Head of caudate nucleus (tissue), 42 donors: ENCODE measurements around the gene UCK2.

Source experiments
- DNase-seq, 42 donors: peaks; one replicate each; pipeline versions ENCODE4 v3.0.0 to v3.0.0-alpha.2; 2020 to 2021; ENCODE audit warnings: mixed read lengths in 7 of 42
- intact Hi-C: fragments of 100-400 bp; cut with DNase I; formaldehyde crosslinking; loops from one replicate; pipeline ENCODE4 v1.15.0; 2022

The UCK2 gene

DNA sequence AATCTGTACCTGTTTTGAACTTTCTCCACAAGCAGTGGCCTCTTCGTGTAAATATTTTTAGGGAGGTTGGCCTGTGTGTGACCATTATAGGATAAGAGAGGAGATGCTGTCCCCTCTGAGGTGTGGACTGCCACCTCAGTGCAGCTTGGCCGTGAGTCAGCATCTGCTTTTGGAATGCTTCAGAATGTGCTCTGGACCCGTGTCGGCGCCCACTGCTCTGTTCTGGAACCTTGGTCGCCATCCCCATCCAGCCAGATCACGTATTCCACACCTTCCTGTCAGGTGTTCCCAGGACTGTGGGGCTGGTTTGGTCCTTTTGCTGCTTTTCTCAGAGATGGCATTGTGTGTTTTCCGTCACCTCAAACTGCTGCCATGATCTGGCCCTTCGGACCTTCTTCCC, 5.5 kb downstream of the UCK2 start:
- intact Hi-C loops = no loop called here

DNA sequence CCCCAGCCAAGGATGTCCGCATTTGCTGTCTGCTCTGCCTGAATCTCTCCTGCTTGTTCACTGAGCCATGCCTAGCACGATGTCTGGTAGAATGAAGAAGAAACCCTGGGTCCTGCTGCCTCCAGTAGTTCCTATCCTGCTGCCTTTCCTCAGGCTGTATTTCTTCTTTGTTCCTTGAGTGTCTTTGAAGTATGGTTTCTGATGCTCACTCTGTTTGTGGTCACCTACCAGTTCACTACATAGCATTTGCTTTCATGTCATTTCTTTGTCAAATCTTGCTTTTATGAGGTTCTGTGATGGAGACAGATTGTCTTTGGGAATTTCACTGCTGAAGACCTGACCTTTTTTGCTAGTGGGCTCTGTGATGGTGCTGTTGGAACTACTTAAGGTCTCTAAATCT, 5.9 kb downstream of the UCK2 start:
- intact Hi-C loops = no loop called here
- DNase-seq = no peak

More for the DNA sequence above, 5.5 kb downstream of the UCK2 start:
- DNase-seq = no peak

DNA sequence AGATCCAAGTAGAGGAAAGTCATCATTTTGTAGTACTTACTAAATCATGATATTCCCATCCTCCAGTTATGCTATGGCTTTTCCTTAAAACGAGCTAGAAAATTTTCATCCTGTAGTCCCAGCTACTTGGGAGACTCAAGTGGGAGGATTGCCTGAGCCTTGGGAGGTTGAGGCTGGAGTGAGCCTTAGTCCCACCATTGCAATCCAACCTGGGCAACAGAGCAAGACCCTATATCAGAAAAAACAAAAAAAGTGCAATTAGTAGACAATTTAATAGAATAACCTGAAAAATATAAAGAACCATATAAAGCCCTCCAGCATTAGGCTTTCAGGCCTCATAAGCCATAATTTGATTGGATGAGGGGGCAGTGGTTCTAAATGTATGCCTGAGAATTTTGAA, 6.8 kb downstream of the UCK2 start:
- intact Hi-C loops = no loop called here
- DNase-seq = no peak

DNA sequence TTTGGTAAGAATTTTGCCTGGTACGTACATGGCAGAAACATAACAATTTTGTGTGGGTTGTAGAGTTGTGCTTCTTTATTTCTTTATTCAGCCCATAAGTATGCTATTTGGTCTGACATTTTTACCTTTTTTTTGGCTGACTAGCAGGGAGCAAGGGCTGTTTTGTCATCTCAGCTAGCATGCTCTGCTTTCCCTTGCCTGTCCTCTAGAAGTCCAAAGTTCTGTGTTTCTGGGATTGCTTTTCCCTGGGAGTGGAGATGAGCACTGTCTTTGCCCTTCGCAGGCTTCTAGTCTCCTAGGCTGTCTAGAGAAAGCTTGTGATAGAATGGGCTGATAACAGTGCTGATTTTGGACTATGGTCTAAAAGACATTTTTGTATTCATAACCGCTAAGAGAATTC, 7.5 kb downstream of the UCK2 start:
- intact Hi-C loops = no loop called here
- no peak for DNase-seq

DNA sequence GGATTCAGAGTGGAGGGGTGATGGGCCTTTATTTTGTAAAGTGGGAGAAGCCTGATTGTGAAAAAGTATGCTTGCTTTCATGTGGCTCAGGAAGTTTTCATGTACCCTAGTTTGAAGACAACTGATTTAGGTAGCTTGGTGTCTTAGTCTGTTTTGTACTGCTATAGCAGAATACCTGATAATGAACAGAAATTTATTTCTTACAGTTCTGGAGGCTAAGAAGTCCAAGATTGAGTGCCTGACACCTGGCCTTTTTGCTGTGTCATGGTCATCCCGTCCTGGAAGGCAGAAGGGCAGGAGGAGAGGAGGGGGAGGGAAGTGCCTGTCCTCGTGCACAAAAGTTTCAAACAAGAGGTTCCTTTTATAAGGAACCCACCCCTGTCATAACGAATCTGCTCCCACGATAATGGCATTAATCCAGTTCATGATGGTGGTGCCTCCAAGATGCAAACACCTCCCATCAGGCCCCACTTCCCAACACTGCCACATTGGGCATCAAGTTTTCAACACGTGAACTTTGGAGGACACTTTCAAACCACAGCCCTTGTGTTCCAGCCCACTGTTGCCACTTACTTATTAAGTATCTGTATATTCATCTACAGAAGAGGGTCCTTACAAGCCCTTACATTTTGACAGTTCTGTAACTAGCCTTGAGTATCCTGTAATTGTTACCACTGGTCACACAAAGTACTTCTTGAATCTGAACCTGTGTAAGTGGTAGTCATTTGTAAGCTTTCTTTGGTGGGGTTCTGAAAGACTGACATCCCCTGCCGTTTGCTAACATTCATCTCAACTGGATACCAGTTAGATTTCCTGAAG, 9.5 kb downstream of the UCK2 start:
- DNase-seq = no peak
- intact Hi-C loops = no loop called here

DNA sequence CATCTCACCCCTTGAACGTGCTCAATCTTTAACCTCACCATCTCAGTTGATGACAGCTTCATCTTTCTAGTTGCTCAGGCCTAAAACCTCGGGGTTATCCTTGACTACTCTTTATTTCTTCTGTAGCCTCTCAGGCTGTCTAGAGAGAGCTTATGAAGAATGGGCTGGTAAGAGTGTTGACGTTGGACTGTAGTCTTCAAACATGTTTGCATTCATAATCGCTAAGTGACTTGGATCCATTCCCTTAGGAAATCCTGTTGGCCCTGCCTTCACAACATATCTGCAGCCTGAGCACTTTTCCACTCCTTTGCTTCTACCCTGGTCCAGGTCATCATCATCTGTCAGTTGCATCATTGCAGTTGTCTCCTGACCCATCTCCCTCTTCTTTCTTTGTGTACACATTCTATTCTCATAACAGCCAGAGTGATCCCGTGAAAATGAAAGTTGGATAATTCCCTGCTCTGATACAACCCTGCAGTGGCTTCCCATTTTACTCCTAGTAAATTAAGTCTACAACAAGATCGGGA, 10.5 kb downstream of the UCK2 start:
- intact Hi-C loops = no loop called here

DNA sequence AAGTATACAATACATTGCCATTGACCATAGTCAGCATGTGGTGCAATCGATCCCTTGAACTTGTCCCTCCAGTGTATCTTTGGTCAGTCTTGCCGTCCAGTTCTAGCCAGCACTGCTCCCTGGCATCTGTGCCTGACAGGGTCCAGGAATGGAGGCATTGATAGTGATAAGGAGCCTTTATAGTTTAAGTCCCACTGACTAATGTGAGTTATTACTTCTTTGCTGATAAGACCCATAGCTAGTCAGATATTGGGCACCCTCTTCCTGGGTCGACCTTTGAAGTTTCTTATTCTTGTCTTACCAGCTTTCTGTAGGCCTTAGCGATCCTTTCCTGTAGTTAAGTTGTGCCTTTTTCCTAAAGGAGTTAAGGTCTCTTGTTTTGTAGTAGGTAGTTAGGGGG, 13.0 kb downstream of the UCK2 start:
- DNase-seq = no peak
- intact Hi-C loops = no loop called here

More for the DNA sequence above, 10.5 kb downstream of the UCK2 start:
- DNase-seq = no peak

DNA sequence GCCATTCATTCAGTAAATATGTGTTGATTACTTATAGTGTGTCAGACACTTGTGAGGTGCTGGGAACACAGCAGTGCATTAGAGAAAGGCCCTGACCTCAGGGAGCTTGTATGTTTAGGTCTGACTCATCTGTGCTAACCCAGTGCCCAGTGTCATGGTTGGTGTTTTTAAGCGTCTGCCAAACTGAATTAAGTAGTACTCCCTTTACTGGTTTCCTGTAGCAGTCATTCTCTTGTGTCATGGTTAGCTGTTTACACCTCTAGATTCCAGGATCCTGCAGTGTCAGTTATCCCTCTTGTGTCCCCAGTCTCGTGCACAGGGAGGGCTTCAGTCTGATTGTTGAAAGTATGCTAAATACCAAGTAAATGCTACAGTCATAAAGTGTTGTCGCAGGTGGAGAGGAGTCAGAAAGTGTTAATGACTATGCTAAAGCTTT, 14.2 kb downstream of the UCK2 start:
- no peak for DNase-seq
- intact Hi-C loops = no loop called here

DNA sequence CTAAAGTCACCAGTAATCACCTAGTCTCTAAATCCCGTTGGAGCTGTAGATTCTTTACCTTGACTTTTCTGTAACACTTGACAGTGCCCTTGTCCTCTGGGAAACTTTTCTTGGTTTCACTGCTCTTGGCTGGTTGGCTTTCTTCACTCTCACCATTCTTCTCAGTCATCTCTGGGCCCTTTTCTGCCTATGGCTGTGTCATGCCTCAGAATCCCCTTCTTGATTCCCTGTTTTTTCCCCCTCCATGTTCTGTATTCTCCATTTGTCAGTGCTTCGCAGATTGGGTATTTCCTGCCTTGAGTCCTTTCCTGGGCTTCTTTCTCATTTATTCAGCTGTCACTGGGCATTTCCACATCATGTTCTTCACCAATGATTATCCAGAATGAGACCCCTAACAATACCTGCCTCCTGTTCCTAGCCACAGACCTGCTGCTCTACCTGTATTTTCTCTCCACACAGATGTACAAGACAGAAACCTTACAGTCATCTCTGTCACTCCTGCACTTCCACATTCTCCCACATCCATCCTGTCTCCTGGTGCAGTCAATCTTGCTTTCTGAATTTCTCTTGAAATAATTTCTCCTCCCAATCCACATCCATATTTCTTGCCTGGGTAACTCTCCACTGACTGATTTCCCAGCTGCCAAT, 14.7 kb downstream of the UCK2 start:
- no peak for DNase-seq
- intact Hi-C loops = no loop called here

DNA sequence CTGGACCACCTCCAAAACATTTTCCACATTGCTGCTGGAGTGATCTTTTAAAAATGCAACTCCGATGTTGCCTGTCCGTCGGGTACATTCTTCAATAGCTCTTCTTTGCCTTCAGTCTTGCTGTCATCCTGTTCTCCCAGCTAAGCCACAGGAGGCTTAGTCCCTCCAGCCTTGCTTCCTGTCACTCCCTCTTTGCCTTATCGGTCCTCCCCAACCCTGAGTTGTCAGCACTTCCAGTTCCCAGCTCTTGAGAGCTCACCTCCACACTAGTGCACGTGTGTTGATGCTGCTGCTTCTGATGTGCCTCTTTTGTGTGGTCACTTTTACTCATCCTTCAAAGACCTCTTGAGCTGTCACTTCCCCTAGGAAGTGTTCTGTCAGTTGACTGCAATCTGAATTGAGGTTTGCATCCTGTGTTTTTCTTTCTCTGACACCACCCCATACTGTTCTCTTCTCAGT, 15.3 kb downstream of the UCK2 start:
- peak in 14 of 42 donors; percentile 13 to 73 (median 52) for DNase-seq
- intact Hi-C loops = no loop called here

DNA sequence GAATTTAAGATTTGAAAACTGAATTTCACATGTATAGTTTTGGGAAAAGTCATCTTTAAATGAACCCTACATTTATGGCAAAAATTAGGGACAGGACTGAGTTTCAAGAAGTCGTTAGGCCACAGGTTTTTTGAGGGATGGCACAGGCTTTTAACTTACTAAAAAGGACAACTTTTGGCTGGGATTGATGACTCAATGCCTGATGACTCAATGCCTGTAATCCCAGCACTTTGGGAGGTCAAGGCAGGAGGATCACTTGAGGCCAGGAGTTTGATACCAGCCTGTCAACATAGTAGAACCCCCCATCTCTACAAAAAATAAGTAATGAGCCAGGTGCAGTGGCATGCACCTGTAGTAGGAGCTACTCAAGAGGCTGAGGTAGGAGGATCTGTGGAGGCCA, 15.9 kb downstream of the UCK2 start:
- intact Hi-C loops = no loop called here
- no peak for DNase-seq

DNA sequence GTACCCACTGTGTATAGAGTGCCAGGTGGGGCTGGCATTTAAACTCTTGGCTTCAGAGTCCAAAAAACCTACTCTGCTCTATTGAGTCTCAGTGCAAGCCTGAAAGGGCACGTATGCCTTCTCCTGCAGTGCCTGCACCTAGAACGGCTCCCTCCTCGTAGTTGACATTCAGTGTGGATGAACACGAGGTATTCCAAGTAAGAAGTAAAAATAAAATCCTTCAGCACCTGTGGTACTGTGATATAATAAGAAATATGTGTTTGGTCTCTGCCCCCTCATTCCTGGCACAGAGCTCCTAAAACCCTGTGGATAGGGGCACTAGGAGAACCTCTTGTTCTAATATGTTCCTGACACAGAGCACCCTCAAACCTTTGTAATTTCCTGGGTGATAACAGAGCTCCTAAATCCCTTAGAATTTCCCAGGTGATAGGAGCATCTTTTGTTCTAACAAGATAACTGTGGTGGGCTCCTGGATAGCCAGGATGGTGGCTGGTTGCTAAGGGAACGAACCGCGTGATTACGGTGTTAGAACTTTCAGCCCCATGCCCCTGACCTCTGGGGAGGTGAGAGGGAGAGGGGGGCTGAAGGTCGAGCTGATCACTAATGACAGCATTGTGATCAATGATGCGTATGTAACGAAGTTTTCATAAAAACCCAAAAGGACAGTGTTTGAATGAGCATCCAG, 16.8 kb downstream of the UCK2 start:
- DNase-seq = peak in 18 of 42 donors; percentile 7 to 71 (median 34)
- intact Hi-C loops = no loop called here

DNA sequence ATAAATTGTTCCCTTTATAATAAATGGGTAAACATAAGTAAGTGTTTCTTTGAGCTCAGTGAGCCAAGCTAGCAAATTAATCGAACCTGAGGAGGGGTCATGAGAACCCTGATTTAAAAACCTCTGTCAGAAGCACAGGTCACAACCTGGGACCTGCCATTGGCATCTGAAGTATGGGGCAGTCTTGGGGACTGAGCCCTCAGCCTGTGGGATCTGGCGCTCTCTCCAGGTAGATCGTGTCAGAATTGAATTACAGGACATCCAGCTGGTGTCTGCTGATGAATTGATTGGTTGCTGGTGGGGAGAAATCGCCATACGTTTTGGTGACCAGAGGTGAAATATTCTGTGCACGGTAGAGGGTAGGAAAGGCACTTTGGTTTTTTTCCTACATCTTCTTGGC, 17.5 kb downstream of the UCK2 start:
- no peak for DNase-seq
- intact Hi-C loops = no loop called here

DNA sequence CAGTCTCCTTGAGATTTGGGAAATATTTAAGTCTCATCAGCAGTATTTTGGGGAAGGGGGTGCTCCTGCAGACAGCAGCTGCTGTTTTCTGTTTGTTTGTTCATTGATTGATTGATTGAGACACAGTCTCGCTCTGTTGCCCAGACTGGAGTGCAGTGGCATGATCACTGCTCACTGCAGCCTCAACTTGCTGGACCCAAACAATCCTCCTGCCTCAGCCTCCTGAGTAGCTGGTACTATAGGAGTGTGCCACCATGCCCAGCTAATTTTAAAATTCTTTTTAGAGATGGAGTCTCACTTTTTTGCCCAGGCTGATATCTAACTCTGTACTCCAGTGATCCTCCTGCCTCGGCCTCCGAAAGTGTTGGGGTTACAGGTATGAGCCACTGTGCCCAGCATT, 18.2 kb downstream of the UCK2 start:
- intact Hi-C loops = no loop called here
- DNase-seq = no peak

DNA sequence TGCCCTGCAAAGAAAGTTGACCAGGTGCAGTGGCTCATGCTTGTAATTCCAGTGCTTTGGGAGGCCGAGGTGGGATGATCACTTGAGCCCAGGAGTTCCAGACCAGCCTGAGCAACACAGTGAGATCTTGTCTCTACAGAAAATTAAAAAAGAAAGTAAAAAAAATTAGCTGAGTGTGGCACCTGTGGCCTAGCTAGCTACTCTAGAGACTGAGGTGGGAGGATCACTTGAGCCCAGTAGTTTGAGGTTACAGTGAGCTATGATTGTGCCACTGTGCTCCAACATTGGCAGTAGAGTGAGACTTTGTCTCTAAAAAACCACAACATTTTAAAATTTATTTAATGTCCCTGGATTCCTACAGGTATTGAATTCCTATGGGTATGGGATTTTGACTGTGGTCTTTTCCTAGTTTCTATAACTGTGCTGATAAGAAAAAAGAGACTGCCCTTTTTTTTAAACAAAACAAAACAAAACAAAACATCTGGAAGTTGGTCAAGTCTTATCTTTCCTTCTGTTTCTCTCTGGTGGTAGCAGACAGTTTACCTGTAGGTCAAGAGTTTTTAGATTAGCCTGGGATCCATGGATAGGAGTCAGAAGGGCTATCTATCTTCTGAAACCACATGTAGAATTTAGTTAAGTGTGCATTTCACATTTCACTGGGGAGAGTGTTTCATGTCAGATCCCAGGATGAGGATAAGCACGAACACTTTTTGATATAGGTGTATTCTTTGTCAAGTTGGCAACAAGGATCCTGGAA, 18.8 kb downstream of the UCK2 start:
- intact Hi-C loops = no loop called here
- DNase-seq = no peak

DNA sequence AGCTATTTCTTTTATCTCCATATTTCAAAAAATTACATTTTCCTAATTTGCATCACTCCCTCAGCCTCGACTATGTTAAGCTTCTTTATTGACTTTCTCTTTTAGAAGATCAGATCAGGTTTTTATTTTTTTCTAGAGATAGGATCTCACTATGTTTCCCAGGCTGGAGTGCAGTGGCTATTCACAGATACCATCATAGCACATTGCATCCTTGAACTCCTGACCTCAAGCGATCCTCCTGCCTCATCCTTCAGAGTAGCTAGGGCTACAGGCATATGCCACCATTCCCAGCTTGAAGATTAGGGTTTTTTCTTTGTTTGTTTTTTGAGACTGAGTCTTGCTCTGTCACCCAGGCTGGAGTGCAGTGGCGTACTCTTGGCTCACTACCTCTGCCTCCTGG, 20.1 kb downstream of the UCK2 start:
- intact Hi-C loops = no loop called here
- DNase-seq = no peak

DNA sequence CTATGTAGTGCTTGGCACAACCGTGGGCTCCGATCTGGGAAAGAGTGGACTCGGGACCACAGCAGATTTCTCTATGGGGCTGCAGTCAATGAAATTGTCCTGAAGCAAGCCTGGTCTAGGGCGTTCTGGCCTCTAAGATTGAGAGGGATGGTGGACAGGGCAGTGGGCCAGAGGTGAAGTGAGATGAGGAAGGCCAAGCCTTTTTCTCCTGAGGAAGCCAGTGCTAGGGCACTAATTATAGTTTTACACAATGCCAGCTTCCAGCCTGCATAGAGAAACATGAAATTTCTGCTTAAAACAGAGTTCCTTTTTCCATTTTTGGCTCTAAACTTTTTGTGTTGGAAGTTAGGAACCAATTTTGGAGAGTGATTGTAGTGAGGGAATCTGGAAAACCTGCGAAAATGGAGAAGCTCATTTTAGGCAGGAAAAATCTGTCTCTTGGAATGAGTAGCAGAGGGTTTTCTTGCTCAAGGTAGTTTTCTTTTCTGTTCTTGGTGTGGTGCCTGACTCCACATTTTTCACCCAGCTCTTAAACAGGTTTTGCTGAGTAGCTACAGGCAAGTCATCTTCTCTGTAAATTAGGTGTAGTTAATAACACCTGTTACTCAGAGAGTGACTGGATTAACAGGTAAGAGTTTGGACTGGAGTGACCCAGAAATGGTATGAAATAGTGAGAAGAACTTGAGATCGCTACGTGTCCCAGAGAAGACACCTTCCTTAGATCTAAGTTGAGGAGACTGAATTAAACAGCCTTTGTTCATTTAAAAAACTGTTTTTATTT, 22.1 kb downstream of the UCK2 start:
- DNase-seq = no peak

DNA sequence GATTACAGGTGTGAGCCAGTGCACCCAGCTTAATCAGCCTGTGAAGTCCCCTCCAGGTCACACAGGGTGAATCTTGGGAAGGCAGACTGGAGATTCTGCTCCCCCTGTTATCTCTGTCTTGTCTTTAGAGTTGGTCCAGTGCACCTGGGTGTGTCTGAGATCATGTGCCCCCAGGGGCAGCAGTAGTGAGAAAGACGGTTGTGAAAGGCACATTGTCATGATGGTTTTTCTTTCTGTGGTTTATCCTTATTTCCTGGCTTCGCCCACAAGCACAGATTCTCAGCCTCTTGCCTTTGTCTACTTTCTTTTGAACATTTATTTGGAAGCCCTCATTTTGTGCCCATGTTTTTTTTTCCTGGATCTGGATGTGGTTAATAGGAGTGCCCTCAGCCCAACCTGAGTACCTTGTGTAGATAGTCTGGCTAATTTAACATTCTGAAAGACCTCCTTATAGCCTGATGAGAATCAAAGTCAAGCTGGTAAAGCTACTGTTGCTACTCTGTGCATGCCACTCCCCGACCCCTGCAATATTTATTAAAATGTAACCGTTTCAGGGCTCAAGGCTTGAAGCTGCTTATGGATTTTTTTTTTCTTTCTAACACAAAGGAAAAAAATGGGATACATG, 23.7 kb downstream of the UCK2 start:
- no peak for DNase-seq

More for the DNA sequence above, 22.1 kb downstream of the UCK2 start:
- intact Hi-C loops = no loop called here

More for the DNA sequence above, 23.7 kb downstream of the UCK2 start:
- intact Hi-C loops = no loop called here
